ENCODE data around the gene ARHGAP19.

GRCh38 chr10:97331153-97331703, 38.8 kb upstream of the ARHGAP19 start:
- TF ChIP-seq POLR2A (IDR thresholded peaks at IDR 0.05; ENCODE audit: low read length) (no peak), GATA1 (IDR thresholded peaks at IDR 0.05; ENCODE audit: low read depth, low read length) (no peak)
